ENCODE measurements around the gene TSPAN8. TPM values are rescaled to one million over a fixed set of nuclear protein-coding genes. Genes with fewer than 3 reads are reported as not detected.
"Not testable (repeated sequence)": the region's sequence is repeated elsewhere in the genome, so short reads cannot be mapped to it uniquely, and the experiment has no call there.

TSPAN8 gene
- total RNA-seq, 3 donors from 2014 or later (not counting 1 experiment from before 2014, with no cell fraction given): not detected

DNA sequence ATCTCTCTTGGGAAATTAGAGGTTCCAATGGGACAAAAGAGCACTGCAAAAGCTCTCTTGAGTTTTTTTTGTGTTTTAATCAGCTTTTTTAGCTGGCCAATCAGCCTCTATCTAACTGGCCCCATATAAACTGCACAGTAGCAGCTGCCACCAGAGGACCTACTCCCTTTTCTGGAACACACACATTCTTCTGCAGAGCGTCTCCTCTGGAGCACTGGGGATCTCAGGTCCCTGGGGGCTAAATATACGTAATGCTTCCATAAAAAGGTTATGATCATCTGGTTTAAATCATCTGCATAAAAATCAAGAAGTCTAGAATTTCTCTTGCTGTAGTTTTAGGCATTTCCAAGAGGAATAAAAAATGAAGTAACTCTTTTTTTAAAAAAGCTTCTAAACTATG is 32.3 kb downstream of the TSPAN8 start:
- Mint-ChIP-seq H3K4me1 (no peaks in the 10 kb centered on the region), H3K36me3 (no peaks in the 10 kb centered on the region), H3K27me3 (ENCODE audit: low read depth in 2 of 2) (no peaks in the 10 kb centered on the region), H3K4me3 (no peak overlapping the region), H3K9me3 (no peaks in the 10 kb centered on the region), H3K27ac (no peak overlapping the region)
- TF ChIP-seq, protein P1, sequence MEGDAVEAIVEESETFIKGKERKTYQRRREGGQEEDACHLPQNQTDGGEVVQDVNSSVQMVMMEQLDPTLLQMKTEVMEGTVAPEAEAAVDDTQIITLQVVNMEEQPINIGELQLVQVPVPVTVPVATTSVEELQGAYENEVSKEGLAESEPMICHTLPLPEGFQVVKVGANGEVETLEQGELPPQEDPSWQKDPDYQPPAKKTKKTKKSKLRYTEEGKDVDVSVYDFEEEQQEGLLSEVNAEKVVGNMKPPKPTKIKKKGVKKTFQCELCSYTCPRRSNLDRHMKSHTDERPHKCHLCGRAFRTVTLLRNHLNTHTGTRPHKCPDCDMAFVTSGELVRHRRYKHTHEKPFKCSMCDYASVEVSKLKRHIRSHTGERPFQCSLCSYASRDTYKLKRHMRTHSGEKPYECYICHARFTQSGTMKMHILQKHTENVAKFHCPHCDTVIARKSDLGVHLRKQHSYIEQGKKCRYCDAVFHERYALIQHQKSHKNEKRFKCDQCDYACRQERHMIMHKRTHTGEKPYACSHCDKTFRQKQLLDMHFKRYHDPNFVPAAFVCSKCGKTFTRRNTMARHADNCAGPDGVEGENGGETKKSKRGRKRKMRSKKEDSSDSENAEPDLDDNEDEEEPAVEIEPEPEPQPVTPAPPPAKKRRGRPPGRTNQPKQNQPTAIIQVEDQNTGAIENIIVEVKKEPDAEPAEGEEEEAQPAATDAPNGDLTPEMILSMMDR (IDR thresholded peaks at IDR 0.05): no peak
- H3K27ac ChIP-seq (ENCODE audit: low read length): no peak overlapping the region
- H3K27me3 ChIP-seq (ENCODE audit: control insufficient read depth, insufficient read depth, low read length): no peaks in the 10 kb centered on the region
- WGBS (ENCODE audit: insufficient coverage): 64% methylated on average over 2 of the region's 2 CpGs
- no peak overlapping the region for H3K4me3 ChIP-seq (ENCODE audit: low read length)
- no peaks in the 10 kb centered on the region for H3K4me1 ChIP-seq (ENCODE audit: control insufficient read depth, insufficient read depth, low read length)
- no peaks in the 10 kb centered on the region for H3K36me3 ChIP-seq (ENCODE audit: control insufficient read depth, insufficient read depth, low read length)
- DNase-seq (no peak), ATAC-seq (no peak)
- H3K9me3 ChIP-seq (ENCODE audit: control insufficient read depth, insufficient read depth, low read length): no peaks in the 10 kb centered on the region
- intact Hi-C loops (cut with micrococcal nuclease): no loop called here

DNA sequence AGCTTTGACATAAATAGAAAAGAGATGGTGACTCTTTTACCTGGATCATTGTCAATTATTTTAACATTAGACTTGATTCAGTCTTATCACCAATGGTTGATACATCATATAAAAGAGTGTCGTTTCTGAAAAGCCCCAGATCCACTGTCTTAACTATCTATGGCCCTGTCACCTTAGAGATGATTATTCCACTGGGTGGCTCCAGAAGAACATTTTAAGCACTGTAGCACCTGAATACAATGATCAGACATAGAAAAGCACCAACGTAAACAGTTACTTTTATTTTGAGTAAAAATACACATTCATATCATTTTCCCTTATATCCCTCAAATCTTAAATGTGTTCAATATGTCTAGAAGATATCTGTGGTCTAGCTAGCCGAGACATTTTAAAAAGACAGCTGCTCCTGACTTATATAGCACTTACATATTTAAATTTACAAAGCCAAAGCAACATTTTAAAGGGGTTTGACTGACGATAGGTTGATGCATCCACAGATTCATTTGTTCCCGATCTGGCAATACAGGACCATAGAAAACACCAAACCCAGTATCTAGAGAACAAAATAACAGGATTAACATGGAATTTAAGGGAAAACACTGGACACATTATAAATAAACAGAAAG is 32.9 kb downstream of the TSPAN8 start:
- WGBS (ENCODE audit: insufficient coverage): 81% methylated on average over 4 of the region's 5 CpGs
- intact Hi-C loops (cut with micrococcal nuclease): no loop called here
- Mint-ChIP-seq H3K36me3 (no peaks in the 10 kb centered on the region), H3K9me3 (no peaks in the 10 kb centered on the region), H3K4me1 (no peaks in the 10 kb centered on the region), H3K4me3 (no peak overlapping the region), H3K27me3 (ENCODE audit: low read depth in 2 of 2) (no peaks in the 10 kb centered on the region), H3K27ac (no peak overlapping the region)
- ATAC-seq (no peak), DNase-seq (no peak)
- Histone ChIP-seq H3K27ac (ENCODE audit: low read length) (no peak overlapping the region), H3K4me1 (ENCODE audit: control insufficient read depth, insufficient read depth, low read length) (no peaks in the 10 kb centered on the region), H3K4me3 (ENCODE audit: low read length) (no peak overlapping the region), H3K9me3 (ENCODE audit: control insufficient read depth, insufficient read depth, low read length) (no peaks in the 10 kb centered on the region), H3K36me3 (ENCODE audit: control insufficient read depth, insufficient read depth, low read length) (no peaks in the 10 kb centered on the region), H3K27me3 (ENCODE audit: control insufficient read depth, insufficient read depth, low read length) (no peaks in the 10 kb centered on the region)
- TF ChIP-seq, protein P1 (IDR thresholded peaks at IDR 0.05): no peak

DNA sequence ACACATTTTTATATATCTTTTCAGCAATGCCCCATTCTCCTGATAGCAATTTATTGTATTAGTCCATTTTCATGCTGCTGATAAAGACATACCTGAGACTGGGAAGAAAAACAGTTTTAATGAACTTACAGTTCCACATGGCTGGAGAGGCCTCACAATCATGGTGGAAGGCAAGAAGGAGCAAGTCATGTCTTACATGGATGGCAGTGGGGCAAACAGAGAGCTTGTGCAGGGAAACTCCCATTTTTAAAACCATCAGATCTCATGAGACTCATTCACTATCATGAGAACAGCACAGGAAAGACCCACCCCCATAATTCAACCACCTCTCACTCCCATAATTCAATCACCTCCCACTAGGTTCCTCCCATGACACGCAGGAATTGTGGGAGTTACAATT is 44.7 kb downstream of the TSPAN8 start:
- H3K27me3 ChIP-seq (ENCODE audit: control insufficient read depth, insufficient read depth, low read length); H3K27ac ChIP-seq (ENCODE audit: low read length); H3K4me1 Mint-ChIP-seq; H3K4me1 ChIP-seq (ENCODE audit: control insufficient read depth, insufficient read depth, low read length); H3K36me3 Mint-ChIP-seq; H3K36me3 ChIP-seq (ENCODE audit: control insufficient read depth, insufficient read depth, low read length); intact Hi-C loops (cut with micrococcal nuclease); ATAC-seq; H3K9me3 ChIP-seq (ENCODE audit: control insufficient read depth, insufficient read depth, low read length); DNase-seq; H3K4me3 ChIP-seq (ENCODE audit: low read length); H3K27ac Mint-ChIP-seq; H3K4me3 Mint-ChIP-seq; H3K27me3 Mint-ChIP-seq (ENCODE audit: low read depth in 2 of 2): not testable (repeated sequence)
- no CpG with 5 or more reads among the region's 1 CpG for WGBS (ENCODE audit: insufficient coverage)
- peaks cover 9 to 12% of the 10 kb centered on the region in 2 donors for H3K9me3 Mint-ChIP-seq

DNA sequence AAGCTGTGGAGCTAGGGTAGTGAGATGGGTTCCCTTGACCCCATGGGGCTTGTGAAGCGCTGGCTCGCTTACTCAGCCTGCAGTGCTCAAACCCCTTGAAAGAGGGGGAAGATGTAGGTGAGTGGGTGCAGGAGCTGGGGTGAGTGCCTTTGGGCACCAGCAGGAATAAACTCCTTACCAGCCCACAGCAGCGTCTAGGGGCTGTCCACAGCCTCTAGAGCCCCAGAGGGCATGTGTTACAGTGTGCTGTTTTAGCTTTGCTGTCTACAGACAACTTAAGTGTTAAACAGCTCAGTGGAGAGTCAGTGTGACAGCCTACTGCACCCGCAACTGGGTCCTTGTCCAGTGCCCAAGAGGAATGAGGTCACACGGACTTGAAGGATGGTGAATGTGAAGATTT is 48.0 kb downstream of the TSPAN8 start:
- intact Hi-C loops (cut with micrococcal nuclease): no loop called here
- Histone ChIP-seq H3K9me3 (ENCODE audit: control insufficient read depth, insufficient read depth, low read length) (peaks cover 3% of the 10 kb centered on the region), H3K36me3 (ENCODE audit: control insufficient read depth, insufficient read depth, low read length) (no peaks in the 10 kb centered on the region), H3K27me3 (ENCODE audit: control insufficient read depth, insufficient read depth, low read length) (no peaks in the 10 kb centered on the region), H3K4me1 (ENCODE audit: control insufficient read depth, insufficient read depth, low read length) (no peaks in the 10 kb centered on the region), H3K4me3 (ENCODE audit: low read length) (no peak overlapping the region), H3K27ac (ENCODE audit: low read length) (no peak overlapping the region)
- ATAC-seq (no peak), DNase-seq (no peak)
- Mint-ChIP-seq H3K9me3 (peaks cover 8 to 12% of the 10 kb centered on the region in 2 donors), H3K4me1 (no peaks in the 10 kb centered on the region), H3K36me3 (no peaks in the 10 kb centered on the region), H3K27me3 (ENCODE audit: low read depth in 2 of 2) (no peaks in the 10 kb centered on the region), H3K4me3 (no peak overlapping the region), H3K27ac (no peak overlapping the region)
- WGBS (ENCODE audit: insufficient coverage): 92% methylated on average over 5 of the region's 5 CpGs
- TF ChIP-seq, protein P1 (IDR thresholded peaks at IDR 0.05): no peak

Measured in natural killer cell (primary cell).